Neuron (in vitro differentiated cells): Measurements from ENCODE around the gene NYNRIN.
"Not testable (repeated sequence)": the region's sequence is repeated elsewhere in the genome, so short reads cannot be mapped to it uniquely, and the experiment has no call there.

Source experiments
- H2AFZ ChIP-seq: one replicate; pipeline ENCODE4 v1.6.1; 2013; ENCODE audit warnings: low read depth, mild to moderate bottlenecking, inconsistent platforms, low read length, moderate library complexity
- H3K27me3 ChIP-seq: one replicate; pipeline ENCODE4 v1.6.1; 2013; ENCODE audit warnings: low read length; ENCODE audit not compliant: insufficient read depth
- H3K36me3 ChIP-seq: one replicate; pipeline ENCODE4 v1.6.1; 2013; ENCODE audit warnings: low read length; ENCODE audit not compliant: insufficient read depth
- H3K4me1 ChIP-seq: one replicate; pipeline ENCODE4 v1.6.1; 2013; ENCODE audit warnings: low read length; ENCODE audit not compliant: insufficient read depth
- H3K4me3 ChIP-seq: 2 replicates; pipeline ENCODE4 v1.5.1; 2013; ENCODE audit warnings: mild to moderate bottlenecking, low read length, moderate library complexity
- H3K9me3 ChIP-seq: one replicate; pipeline ENCODE4 v1.6.1; 2013; ENCODE audit warnings: low read length

The NYNRIN gene

DNA sequence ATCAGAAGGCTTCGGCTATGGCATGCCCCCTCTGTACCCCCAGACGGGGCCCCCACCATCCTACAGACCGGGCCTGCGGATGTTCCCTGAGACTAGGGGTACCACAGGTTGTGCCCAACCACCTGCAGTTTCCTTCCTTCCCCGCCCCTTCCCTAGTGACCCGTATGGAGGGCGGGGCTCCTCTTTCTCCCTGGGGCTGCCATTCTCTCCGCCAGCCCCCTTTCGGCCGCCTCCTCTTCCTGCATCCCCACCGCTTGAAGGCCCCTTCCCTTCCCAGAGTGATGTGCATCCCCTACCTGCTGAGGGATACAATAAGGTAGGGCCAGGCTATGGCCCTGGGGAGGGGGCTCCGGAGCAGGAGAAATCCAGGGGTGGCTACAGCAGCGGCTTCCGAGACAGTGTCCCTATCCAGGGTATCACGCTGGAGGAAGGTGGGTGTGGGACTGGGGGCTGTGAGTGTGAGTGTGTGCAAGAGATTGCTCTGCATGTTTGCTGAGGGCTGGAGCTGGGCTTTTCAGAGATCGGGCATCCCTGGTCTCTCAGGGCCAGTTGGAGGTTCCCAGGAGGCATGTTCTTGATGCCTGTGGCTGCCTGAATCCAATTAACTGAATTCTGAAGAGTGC lies 22.2 kb upstream of the NYNRIN start:
- Histone ChIP-seq H3K4me1 (no peaks in the 10 kb centered on the region), H3K4me3 (no peak overlapping the region), H3K27me3 (peaks cover 3% of the 10 kb centered on the region), H3K36me3 (peaks cover 28% of the 10 kb centered on the region), H2AFZ (no peak overlapping the region), H3K9me3 (no peaks in the 10 kb centered on the region)

DNA sequence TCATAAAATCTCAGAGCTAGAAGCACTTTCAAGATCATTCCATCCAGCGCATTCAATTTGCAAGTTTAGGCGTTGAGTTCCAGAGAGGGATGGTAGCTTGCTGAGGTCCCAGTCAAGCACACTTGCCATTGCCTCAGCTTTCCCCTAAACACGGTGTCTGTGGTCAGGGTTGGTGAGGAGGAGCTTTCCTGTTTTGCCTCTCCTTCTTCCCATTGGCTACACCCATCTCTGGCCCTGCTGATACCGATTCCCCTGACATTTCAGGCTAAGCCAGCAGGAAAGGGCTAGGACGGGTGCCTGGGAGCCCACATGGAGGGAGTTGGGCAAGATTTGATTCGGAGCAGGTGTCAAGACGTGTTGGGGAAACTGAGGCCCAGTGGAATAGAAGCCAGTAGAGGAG lies 21.7 kb upstream of the NYNRIN start:
- no peak overlapping the region for H3K4me3 ChIP-seq
- H3K9me3 ChIP-seq = no peaks in the 10 kb centered on the region

DNA sequence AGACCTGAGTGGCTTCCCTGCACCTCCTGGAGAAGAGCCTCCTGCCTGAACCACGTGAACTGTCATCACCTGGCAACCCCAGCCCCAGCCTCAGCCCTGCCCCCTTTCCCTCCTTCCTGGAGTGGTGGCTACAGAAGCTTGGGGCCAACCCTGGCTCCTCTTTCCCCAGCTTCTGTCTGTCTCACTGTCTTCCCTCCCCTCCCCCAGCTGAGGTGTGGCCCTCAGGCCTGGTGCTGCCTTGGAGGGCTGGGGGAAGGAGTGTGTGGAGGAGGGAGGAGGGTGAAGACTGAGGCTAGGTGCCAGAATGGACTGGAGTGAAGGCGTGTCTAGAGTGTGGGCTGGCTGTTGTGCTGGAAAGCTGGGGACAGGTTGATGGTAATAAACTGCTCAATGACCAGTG lies 21.1 kb upstream of the NYNRIN start:
- H3K9me3 ChIP-seq = no peaks in the 10 kb centered on the region
- H3K27me3 ChIP-seq = peaks cover 4% of the 10 kb centered on the region
- no peaks in the 10 kb centered on the region for H3K4me1 ChIP-seq
- peaks cover 21% of the 10 kb centered on the region for H3K36me3 ChIP-seq
- no peak overlapping the region for H2AFZ ChIP-seq
- H3K4me3 ChIP-seq = no peak overlapping the region

More for the DNA sequence above, 21.7 kb upstream of the NYNRIN start:
- Histone ChIP-seq H3K36me3 (peaks cover 26% of the 10 kb centered on the region), H3K4me1 (no peaks in the 10 kb centered on the region), H3K27me3 (peaks cover 4% of the 10 kb centered on the region), H2AFZ (no peak overlapping the region)

DNA sequence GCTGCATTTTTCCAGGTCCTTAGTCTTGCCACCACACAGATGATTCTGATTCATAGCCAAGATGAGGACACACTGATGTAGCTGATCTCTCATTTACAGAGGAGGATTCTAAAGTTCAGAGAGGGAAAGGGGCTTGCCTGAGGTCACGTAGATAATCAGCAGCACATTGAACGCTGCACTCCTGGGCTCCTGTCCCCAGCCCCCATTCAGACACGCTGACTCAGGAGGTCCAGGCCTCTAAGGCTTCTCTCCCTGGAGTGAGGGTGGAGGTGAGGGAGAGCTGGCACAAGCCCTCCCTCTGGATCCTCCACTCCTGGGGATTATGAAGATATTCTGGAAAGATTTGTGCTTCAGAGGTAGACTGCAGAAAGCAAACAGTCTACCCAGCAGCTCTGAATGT lies 20.5 kb upstream of the NYNRIN start:
- H2AFZ ChIP-seq = no peak overlapping the region
- H3K27me3 ChIP-seq = peaks cover 4% of the 10 kb centered on the region
- no peaks in the 10 kb centered on the region for H3K9me3 ChIP-seq
- H3K4me3 ChIP-seq = no peak overlapping the region
- peaks cover 15% of the 10 kb centered on the region for H3K36me3 ChIP-seq
- H3K4me1 ChIP-seq = no peaks in the 10 kb centered on the region

DNA sequence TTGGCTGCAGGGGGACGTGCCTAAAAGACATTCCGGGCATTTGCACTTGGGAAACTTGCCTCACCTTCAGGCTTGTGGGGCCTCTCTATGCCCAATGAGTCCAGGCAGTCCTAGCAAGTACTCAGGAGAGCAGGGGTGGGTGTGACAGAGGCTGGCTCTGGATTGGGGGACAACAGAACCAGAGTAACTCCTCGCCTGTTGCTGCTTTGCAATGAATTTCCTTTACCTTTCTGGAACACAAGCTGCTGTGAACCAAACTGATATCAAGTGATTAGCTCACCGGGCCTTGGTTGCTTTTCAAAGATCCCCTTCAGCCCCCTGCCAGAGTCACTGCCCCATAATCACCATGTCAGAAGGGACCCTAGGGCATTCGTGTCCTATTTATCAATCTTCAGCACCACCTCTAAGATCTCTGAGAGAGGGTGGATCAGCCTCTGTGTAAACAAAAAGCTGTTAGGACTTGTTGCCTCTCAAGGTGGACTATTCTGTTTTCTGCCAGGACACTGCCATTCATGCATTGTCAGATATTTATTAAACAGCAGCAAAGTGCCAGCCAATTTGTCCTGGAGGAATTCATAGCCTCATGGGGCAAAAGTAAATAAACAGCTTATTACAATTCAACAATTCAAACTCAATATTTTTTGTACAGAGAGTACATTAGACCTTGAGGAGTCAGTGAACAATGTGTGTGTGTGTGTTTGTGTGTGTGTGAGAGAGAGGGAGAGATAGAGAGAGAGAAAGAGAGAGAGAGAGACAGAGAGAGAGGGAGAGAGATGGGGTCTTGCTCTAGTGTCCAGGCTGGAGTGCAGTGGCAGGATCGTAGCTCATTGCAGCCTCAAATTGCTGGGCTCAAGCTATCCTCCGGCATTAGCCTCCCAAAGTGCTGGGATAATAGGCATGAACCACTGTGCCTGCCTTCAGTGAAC lies 19.6 kb upstream of the NYNRIN start:
- H3K36me3 ChIP-seq = peaks cover 10% of the 10 kb centered on the region
- H3K9me3 ChIP-seq = no peaks in the 10 kb centered on the region
- no peak overlapping the region for H2AFZ ChIP-seq
- H3K4me3 ChIP-seq = no peak overlapping the region
- H3K4me1 ChIP-seq = no peaks in the 10 kb centered on the region
- H3K27me3 ChIP-seq = peaks cover 4% of the 10 kb centered on the region

DNA sequence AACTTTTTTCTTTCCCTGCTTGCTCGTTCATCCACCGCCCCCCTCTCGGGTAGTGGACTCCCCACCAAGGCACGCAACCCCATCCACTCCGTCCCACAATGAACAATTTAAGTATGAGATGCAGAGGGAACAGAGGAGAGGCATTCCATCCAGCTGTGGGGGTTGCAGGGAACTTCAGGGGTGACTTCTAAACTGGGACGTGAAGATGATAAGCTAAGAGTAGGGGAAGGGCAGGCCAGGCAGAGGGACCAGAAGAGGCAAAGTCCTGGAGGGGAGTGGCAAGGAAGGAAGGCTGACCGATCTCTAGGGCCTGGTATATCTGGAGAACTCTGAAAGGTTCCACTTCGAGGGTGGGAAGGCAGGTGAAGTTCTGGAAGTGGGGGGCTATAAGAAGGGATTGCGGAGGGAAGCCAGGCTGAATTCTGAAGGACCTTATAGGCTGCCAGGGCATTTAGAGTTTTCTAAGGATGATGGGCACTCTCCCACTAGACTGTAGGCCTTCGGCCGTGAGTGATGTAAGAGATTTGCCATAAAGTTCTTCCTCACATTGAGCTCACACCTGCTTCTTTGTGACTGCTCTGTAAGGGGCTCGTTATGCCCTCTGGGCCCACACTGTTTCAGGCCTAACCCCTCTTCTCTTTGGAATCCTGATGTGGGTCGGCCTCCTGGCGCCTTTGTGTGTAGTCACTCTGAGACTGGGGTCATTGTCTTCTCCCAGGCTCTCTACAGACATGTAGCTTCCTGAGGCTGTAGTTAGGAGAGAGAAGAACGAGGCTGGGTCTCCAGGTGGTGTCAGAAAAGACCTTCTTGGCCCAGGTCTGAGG lies 18.7 kb upstream of the NYNRIN start:
- Histone ChIP-seq H3K36me3 (peaks cover 10% of the 10 kb centered on the region), H3K4me1 (no peaks in the 10 kb centered on the region), H2AFZ (no peak overlapping the region), H3K27me3 (peaks cover 4% of the 10 kb centered on the region), H3K9me3 (no peaks in the 10 kb centered on the region), H3K4me3 (no peak overlapping the region)

DNA sequence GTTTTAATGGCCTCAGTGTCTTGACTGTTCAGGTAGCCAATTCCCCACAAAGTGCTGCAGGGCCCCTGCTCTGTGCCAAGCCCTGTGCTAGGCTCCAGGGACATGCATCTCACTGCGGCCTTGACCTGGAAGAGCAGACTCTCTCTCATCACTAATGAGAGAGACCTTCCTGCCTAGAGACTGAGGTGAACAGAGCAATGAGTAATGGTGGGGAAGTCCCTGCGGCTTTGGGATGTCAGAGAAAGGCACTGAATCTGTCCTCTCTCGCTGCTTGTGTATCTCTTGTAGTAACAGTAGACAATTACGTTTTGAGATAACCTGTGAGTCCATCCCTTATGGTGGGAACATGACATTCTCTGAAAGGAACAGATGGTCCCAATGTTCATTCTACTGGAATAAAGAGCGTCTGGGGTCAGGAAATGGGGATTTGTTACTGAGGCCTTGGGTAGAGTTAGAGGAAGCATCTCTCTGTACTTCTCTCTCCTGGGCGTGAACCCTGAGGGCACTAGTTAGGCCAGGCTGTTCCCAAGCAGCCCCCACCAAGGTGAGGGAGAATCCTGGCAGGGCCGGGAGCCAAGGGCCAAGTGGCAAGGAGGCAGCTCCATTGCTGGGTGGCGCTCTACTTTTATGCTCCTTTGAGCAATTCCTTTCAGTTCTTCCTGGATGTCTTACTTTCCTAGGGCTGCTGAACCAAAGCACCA lies 17.3 kb upstream of the NYNRIN start:
- Histone ChIP-seq H3K36me3 (peaks cover 6% of the 10 kb centered on the region), H3K27me3 (peaks cover 4% of the 10 kb centered on the region), H3K9me3 (no peaks in the 10 kb centered on the region), H3K4me1 (no peaks in the 10 kb centered on the region), H3K4me3 (no peak overlapping the region), H2AFZ (no peak overlapping the region)

DNA sequence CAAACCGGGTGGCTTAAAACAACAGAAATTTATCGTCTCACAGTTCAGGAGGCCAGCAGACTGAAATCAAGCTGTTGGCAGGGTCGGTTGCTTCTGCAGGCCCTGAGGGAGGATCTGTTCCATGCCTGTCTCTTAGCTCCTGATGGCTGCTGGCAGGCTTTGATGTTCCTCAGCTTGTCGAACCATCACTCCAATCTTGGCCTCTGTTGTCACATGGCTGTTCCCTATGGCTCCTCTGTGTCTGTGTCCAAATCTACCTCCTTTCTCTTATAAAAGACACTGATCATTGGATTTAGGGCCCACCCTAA lies 16.8 kb upstream of the NYNRIN start:
- Histone ChIP-seq H3K36me3 (peaks cover 1% of the 10 kb centered on the region), H2AFZ (no peak overlapping the region), H3K4me3 (no peak overlapping the region), H3K4me1 (no peaks in the 10 kb centered on the region), H3K27me3 (peaks cover 4% of the 10 kb centered on the region), H3K9me3 (no peaks in the 10 kb centered on the region)

DNA sequence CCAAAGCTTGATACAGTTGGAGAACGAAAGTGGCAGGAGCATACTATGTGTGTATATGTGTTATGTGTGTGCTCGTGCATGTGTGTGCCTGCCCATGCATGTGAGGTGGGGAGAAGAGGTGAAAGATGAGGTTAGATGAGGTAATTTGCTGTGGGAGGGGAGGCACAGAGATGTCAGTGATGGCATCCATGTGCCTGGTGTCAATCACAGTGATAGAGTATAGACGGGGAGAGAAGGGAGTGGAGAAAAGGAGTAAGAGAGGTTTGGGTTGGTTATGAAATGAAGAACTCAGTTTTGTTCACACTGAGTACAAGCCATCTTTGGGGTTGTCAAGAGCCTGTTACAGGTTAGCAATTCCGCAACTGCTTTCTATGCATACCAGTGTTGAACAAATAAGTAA lies 14.6 kb upstream of the NYNRIN start:
- Histone ChIP-seq H3K27me3 (peaks cover 6% of the 10 kb centered on the region), H3K36me3 (no peaks in the 10 kb centered on the region), H2AFZ (no peak overlapping the region), H3K4me1 (peaks cover 2% of the 10 kb centered on the region), H3K9me3 (no peaks in the 10 kb centered on the region), H3K4me3 (no peak overlapping the region)

DNA sequence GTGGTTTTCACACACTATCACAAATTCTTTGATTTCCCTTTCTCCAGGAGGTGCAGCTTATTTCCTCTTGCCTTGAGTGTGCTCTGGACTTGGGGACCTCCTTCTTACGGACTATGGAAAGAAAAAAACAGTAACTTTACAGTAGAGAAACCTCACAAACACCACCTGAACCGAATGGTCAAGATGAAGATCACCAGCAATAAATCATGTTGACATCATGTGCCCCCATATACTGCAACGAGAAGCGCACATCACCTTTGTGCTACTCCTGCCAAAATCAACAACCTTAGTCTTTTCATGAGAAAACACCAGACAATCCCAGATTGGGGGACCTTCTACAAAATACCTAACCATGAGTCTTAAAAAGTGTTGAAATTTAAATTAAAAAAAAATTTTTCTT lies 13.3 kb upstream of the NYNRIN start:
- Histone ChIP-seq H3K4me1 (peaks cover 2% of the 10 kb centered on the region), H3K27me3 (peaks cover 7% of the 10 kb centered on the region), H3K9me3 (no peaks in the 10 kb centered on the region), H3K36me3 (no peaks in the 10 kb centered on the region), H3K4me3 (no peak overlapping the region), H2AFZ (no peak overlapping the region)

DNA sequence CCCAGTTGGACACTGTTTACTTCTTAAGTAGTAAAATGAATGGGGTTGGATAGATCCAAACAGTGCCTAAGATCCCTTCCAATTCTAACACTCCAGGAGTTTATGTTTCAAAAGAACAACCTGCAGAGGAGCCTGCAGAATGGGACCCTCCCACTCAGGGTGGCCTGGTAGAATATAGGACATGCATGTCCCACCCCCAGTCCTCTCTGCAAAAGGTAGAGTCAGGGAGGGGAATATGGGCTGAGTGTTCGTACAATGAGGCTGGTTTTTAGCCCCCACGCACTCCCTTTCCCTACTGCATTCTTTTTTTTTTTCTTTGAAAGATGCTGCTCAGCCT lies 11.8 kb upstream of the NYNRIN start:
- H3K36me3 ChIP-seq = no peaks in the 10 kb centered on the region
- H3K27me3 ChIP-seq = peaks cover 4% of the 10 kb centered on the region
- no peak overlapping the region for H3K4me3 ChIP-seq
- H2AFZ ChIP-seq = no peak overlapping the region
- no peaks in the 10 kb centered on the region for H3K9me3 ChIP-seq
- H3K4me1 ChIP-seq = peaks cover 2% of the 10 kb centered on the region

DNA sequence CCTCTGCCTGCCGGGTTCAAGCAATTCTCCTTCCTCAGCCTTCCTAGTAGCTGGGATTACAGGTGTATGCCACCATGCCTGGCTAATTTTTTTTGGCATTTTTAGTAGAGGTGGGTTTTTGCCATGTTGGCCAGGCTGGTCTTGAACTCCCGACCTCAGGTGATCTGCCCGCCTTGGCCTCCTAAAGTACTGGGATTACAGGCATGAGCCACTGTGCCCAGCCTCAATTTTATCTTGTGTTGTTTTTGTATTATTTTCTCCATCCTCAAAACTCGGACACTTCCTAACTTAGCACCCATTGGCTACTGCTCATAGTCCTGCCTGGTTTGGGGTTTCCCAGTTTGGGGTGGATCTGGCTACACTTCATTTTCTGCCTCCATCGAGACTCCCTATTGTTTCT lies 11.2 kb upstream of the NYNRIN start:
- H3K27me3 ChIP-seq, H3K9me3 ChIP-seq, H2AFZ ChIP-seq, H3K36me3 ChIP-seq, H3K4me3 ChIP-seq, H3K4me1 ChIP-seq: not testable (repeated sequence)
